NCI-H1105 (cell line): ENCODE measurements around the gene MKNK2.
"Not testable (repeated sequence)": the region's sequence is repeated elsewhere in the genome, so short reads cannot be mapped to it uniquely, and the experiment has no call there.

Experiments
- DNase-seq: peaks from one replicate; lab custom pipeline; 2025; lab: John Stamatoyannopoulos, UW

The MKNK2 gene

GRCh38 chr19:2043961-2044708 lies 6.9 kb downstream of the MKNK2 start:
- no peak for DNase-seq

GRCh38 chr19:2043251-2043641 lies 7.8 kb downstream of the MKNK2 start:
- DNase-seq = no peak

GRCh38 chr19:2042485-2043250 lies 8.4 kb downstream of the MKNK2 start:
- no peak for DNase-seq

- DNase-seq = peak; percentile 97
Measured at GRCh38 chr19:2041683-2042484, 9.2 kb downstream of the MKNK2 start.

GRCh38 chr19:2041433-2041682 lies 9.7 kb downstream of the MKNK2 start:
- no peak for DNase-seq

- DNase-seq = no peak
Measured at GRCh38 chr19:2040647-2041432, 10.2 kb downstream of the MKNK2 start.

GRCh38 chr19:2039959-2040646 lies 10.9 kb downstream of the MKNK2 start:
- no peak for DNase-seq

- DNase-seq = no peak
Measured at GRCh38 chr19:2039089-2039958, 11.7 kb downstream of the MKNK2 start.

GRCh38 chr19:2038284-2039088 lies 12.6 kb downstream of the MKNK2 start:
- DNase-seq = no peak

GRCh38 chr19:2037651-2038255 lies 13.3 kb downstream of the MKNK2 start:
- no peak for DNase-seq

- DNase-seq = no peak
Measured at GRCh38 chr19:2036424-2036823, 14.6 kb downstream of the MKNK2 start.

GRCh38 chr19:2035590-2035991 lies 15.5 kb downstream of the MKNK2 start:
- DNase-seq = no peak

- no peak for DNase-seq
Measured at GRCh38 chr19:2034729-2035589, 16.1 kb downstream of the MKNK2 start.

GRCh38 chr19:2034253-2034652 lies 16.8 kb downstream of the MKNK2 start:
- DNase-seq = not testable (repeated sequence)

GRCh38 chr19:2033825-2034159 lies 17.3 kb downstream of the MKNK2 start:
- DNase-seq = no peak

- no peak for DNase-seq
Measured at GRCh38 chr19:2033115-2033824, 17.8 kb downstream of the MKNK2 start.

GRCh38 chr19:2032296-2032941 lies 18.6 kb downstream of the MKNK2 start:
- DNase-seq = no peak
